T-cell (primary cell): Measurements from ENCODE around the gene MAS1L. TPM values are rescaled to one million over a fixed set of nuclear protein-coding genes. Genes with fewer than 3 reads are reported as not detected.

Experiments
- ATAC-seq, 4 experiments: fragments of 200-7000 bp in 3 of 4; fragments of 150-1000 bp in 1 of 4; cut with Tn5 transposase; replicated peaks in 1 of 4; 1 replicate in 3 of 4; 2 replicates in 1 of 4; pipeline ENCODE4 v1.10.0; 2021; ENCODE audit warnings: moderate library complexity in 3 of 4, mild to moderate bottlenecking in 2 of 4, moderate number of reproducible peaks in 1 of 4
- CTCF ChIA-PET, 2 donors: fragments of 300-600 bp; sonication (Branson Sonifier 250); formaldehyde crosslinking; loops; one replicate each; lab custom pipeline; 2022; ENCODE audit warnings: antibody characterized with exemption in 2 of 2; lab: Charles Lee
- POLR2A ChIA-PET, 2 donors: fragments of 300-600 bp; sonication (Branson Sonifier 250); formaldehyde crosslinking; loops; one replicate each; lab custom pipeline; 2022; ENCODE audit warnings: antibody characterized with exemption in 2 of 2; lab: Charles Lee
- DNase-seq, 35 experiments: peaks; one replicate each; pipeline versions ENCODE4 v3.0.0 to v3.0.0-alpha.2; 2013 to 2023
- H3K27ac ChIP-seq: one replicate; pipeline ENCODE4 v1.5.1; 2013; ENCODE audit warnings: low read length
- H3K27me3 ChIP-seq, 2 experiments: replicated peaks in 1 of 2; 1 replicate in 1 of 2; 2 replicates in 1 of 2; pipeline versions ENCODE4 v1.6.1 to v1.7.0; 2013; ENCODE audit warnings: low read length in 1 of 2, mixed read lengths in 1 of 2; ENCODE audit not compliant: control insufficient read depth in 2 of 2, insufficient read depth in 2 of 2; ENCODE audit errors: extremely low read depth in 1 of 2
- H3K36me3 ChIP-seq, 2 donors: 1 replicate in 1 of 2; 2 replicates in 1 of 2; pipeline versions ENCODE4 v1.6.1 to v1.7.0; 2013; ENCODE audit warnings: low read length in 1 of 2; ENCODE audit not compliant: control insufficient read depth in 2 of 2, insufficient read depth in 1 of 2; ENCODE audit errors: extremely low read depth in 1 of 2
- H3K4me1 ChIP-seq, 2 experiments: 1 replicate in 1 of 2; 2 replicates in 1 of 2; pipeline versions ENCODE4 v1.6.1 to v1.7.0; 2013; ENCODE audit warnings: low read length in 2 of 2, mixed read lengths in 1 of 2; ENCODE audit not compliant: insufficient read depth in 2 of 2, control insufficient read depth in 1 of 2; ENCODE audit errors: extremely low read depth in 1 of 2
- H3K4me3 ChIP-seq, 2 donors: 1 replicate in 1 of 2; 2 replicates in 1 of 2; pipeline versions ENCODE4 v1.5.1 to v1.7.0; 2013; ENCODE audit warnings: mild to moderate bottlenecking in 2 of 2, low read length in 1 of 2, moderate library complexity in 1 of 2; ENCODE audit not compliant: control insufficient read depth in 1 of 2; ENCODE audit errors: extremely low read depth in 1 of 2
- H3K9me3 ChIP-seq: 2 replicates; pipeline ENCODE4 v1.7.0; 2013
- H3K27ac Mint-ChIP-seq, 2 donors: one replicate each; pipeline ENCODE4 v1.8.0; 2020 to 2021; ENCODE audit warnings: mild to moderate bottlenecking in 2 of 2, mixed read lengths in 2 of 2
- H3K27me3 Mint-ChIP-seq, 2 donors: one replicate each; pipeline ENCODE4 v1.8.0; 2021 to 2022; ENCODE audit warnings: mixed read lengths in 2 of 2
- H3K36me3 Mint-ChIP-seq: one replicate; pipeline ENCODE4 v1.8.0; 2021; ENCODE audit warnings: mixed read lengths
- H3K4me1 Mint-ChIP-seq, 3 donors: one replicate each; pipeline ENCODE4 v1.8.0; 2020 to 2022; ENCODE audit warnings: mixed read lengths in 3 of 3, mild to moderate bottlenecking in 1 of 3
- H3K4me3 Mint-ChIP-seq, 3 donors: one replicate each; pipeline ENCODE4 v1.8.0; 2020 to 2022; ENCODE audit warnings: mild to moderate bottlenecking in 3 of 3, mixed read lengths in 3 of 3, moderate library complexity in 3 of 3
- H3K9me3 Mint-ChIP-seq, 3 donors: one replicate each; pipeline ENCODE4 v1.8.0; 2020 to 2022; ENCODE audit warnings: mixed read lengths in 3 of 3
- WGBS: methylation state at CpG from one replicate; pipeline ENCODE4 v1.1.5; 2013; ENCODE audit warnings: missing lambda C conversion rate; ENCODE audit not compliant: insufficient coverage; 5-methylcytosine and 5-hydroxymethylcytosine counted together
- total RNA-seq, 35 experiments: library from RNA in 6 of 35; stranded (reverse) in 6 of 35; fragments of 120-200 nt in 1 of 35; gene quantifications; one replicate each; pipeline versions ENCODE4 v1.2.1 to v1.2.4 and lab custom pipeline; 2013 to 2026

Gene MAS1L
- total RNA-seq (not detected), total RNA-seq (lab: John Stamatoyannopoulos, UW) (0 reads per million in 29 experiments)
- not detected for total RNA-seq (2013)

GRCh38 chr6:29487660-29488059 lies at the start of gene MAS1L:
MAS1L (minus strand) TSS chr6:29487956; CDS start chr6:29487902, 54 bp downstream.
- Histone ChIP-seq H3K27ac (no peak within 1 kb of the TSS), H3K4me3 (no peak within 1 kb of the TSS), H3K4me1 (no peaks in the 10 kb centered on the region), H3K9me3 (no peaks in the 10 kb centered on the region), H3K36me3 (no peaks in the 10 kb centered on the region), H3K27me3 (peaks cover 0 to 26% of the 10 kb centered on the region in 2 experiments)
- POLR2A ChIA-PET: no interaction called here
- 81% methylated on average over 2 of the region's 2 CpGs for WGBS
- Mint-ChIP-seq H3K4me1 (no peaks in the 10 kb centered on the region), H3K36me3 (no peaks in the 10 kb centered on the region), H3K9me3 (peaks cover 0 to under 1% (median 0%) of the 10 kb centered on the region in 3 donors), H3K27me3 (peaks cover 18 to 40% of the 10 kb centered on the region in 2 donors), H3K4me3 (no peak within 1 kb of the TSS), H3K27ac (no peak within 1 kb of the TSS)
- no peak for ATAC-seq
- DNase-seq: no peak
- CTCF ChIA-PET: no interaction called here

- no peak overlapping the region for H3K27ac ChIP-seq
- H3K36me3 ChIP-seq: no peaks in the 10 kb centered on the region
- Mint-ChIP-seq H3K4me3 (no peak overlapping the region), H3K36me3 (no peaks in the 10 kb centered on the region), H3K27ac (no peak overlapping the region), H3K9me3 (no peaks in the 10 kb centered on the region), H3K27me3 (peaks cover 6 to 11% of the 10 kb centered on the region in 2 donors), H3K4me1 (no peaks in the 10 kb centered on the region)
- ChIA-PET POLR2A (no interaction called here), CTCF (no interaction called here)
- DNase-seq (no peak), ATAC-seq (no peak)
- peaks cover 0 to 44% of the 10 kb centered on the region in 2 experiments for H3K27me3 ChIP-seq
- no peaks in the 10 kb centered on the region for H3K9me3 ChIP-seq
- WGBS: 80% methylated on average over 2 of the region's 2 CpGs
- no peak overlapping the region for H3K4me3 ChIP-seq
- H3K4me1 ChIP-seq: no peaks in the 10 kb centered on the region
Measured at GRCh38 chr6:29532320-29532951, 44.7 kb upstream of the MAS1L start.

GRCh38 chr6:29531668-29532067 lies 43.9 kb upstream of the MAS1L start:
- CTCF ChIA-PET: no interaction called here
- H3K9me3 Mint-ChIP-seq: no peaks in the 10 kb centered on the region
- no peak overlapping the region for H3K4me3 Mint-ChIP-seq

GRCh38 chr6:29530671-29531310 lies 43.0 kb upstream of the MAS1L start:
- peaks cover 0 to 52% of the 10 kb centered on the region in 2 experiments for H3K27me3 ChIP-seq
- no peaks in the 10 kb centered on the region for H3K36me3 ChIP-seq
- no peaks in the 10 kb centered on the region for H3K9me3 Mint-ChIP-seq
- no peaks in the 10 kb centered on the region for H3K4me1 Mint-ChIP-seq
- H3K27me3 Mint-ChIP-seq: peaks cover 10 to 19% of the 10 kb centered on the region in 2 donors
- ATAC-seq (no peak), DNase-seq (no peak)
- no peak overlapping the region for H3K27ac Mint-ChIP-seq
- no peaks in the 10 kb centered on the region for H3K36me3 Mint-ChIP-seq
- no peaks in the 10 kb centered on the region for H3K9me3 ChIP-seq
- 75% methylated on average over 1 of the region's 2 CpGs for WGBS
- H3K4me3 ChIP-seq: no peak overlapping the region
- H3K27ac ChIP-seq: no peak overlapping the region
- no peaks in the 10 kb centered on the region for H3K4me1 ChIP-seq
- no peak overlapping the region for H3K4me3 Mint-ChIP-seq
- CTCF ChIA-PET: no interaction called here
- POLR2A ChIA-PET: no interaction called here

More at GRCh38 chr6:29531668-29532067, 43.9 kb upstream of the MAS1L start:
- Histone ChIP-seq H3K4me1 (no peaks in the 10 kb centered on the region), H3K36me3 (no peaks in the 10 kb centered on the region), H3K27me3 (peaks cover 0 to 45% of the 10 kb centered on the region in 2 experiments), H3K4me3 (no peak overlapping the region), H3K9me3 (no peaks in the 10 kb centered on the region), H3K27ac (no peak overlapping the region)
- Mint-ChIP-seq H3K4me1 (no peaks in the 10 kb centered on the region), H3K27ac (no peak overlapping the region), H3K36me3 (no peaks in the 10 kb centered on the region), H3K27me3 (peaks cover 10 to 14% of the 10 kb centered on the region in 2 donors)
- WGBS: 44% methylated on average over 2 of the region's 3 CpGs
- POLR2A ChIA-PET: no interaction called here
- no peak for DNase-seq
- ATAC-seq: no peak

GRCh38 chr6:29529956-29530355 lies 42.2 kb upstream of the MAS1L start:
- H3K27ac Mint-ChIP-seq: no peak overlapping the region
- no peaks in the 10 kb centered on the region for H3K4me1 Mint-ChIP-seq
- POLR2A ChIA-PET: no interaction called here
- peaks cover 13 to 26% of the 10 kb centered on the region in 2 donors for H3K27me3 Mint-ChIP-seq
- H3K9me3 ChIP-seq: no peaks in the 10 kb centered on the region
- no peaks in the 10 kb centered on the region for H3K36me3 Mint-ChIP-seq
- H3K9me3 Mint-ChIP-seq: no peaks in the 10 kb centered on the region
- no peaks in the 10 kb centered on the region for H3K4me1 ChIP-seq
- H3K4me3 Mint-ChIP-seq: no peak overlapping the region
- ATAC-seq (no peak), DNase-seq (no peak)
- H3K4me3 ChIP-seq: no peak overlapping the region
- 88% methylated on average over 1 of the region's 3 CpGs for WGBS
- H3K27me3 ChIP-seq: peaks cover 0 to 49% of the 10 kb centered on the region in 2 experiments
- H3K27ac ChIP-seq: no peak overlapping the region
- no peaks in the 10 kb centered on the region for H3K36me3 ChIP-seq
- CTCF ChIA-PET: no interaction called here

- 63% methylated on average over 1 of the region's 2 CpGs for WGBS
Measured at GRCh38 chr6:29528988-29529560, 41.3 kb upstream of the MAS1L start.

More at GRCh38 chr6:29528988-29529560, 41.3 kb upstream of the MAS1L start:
- H3K9me3 Mint-ChIP-seq: no peaks in the 10 kb centered on the region
- H3K4me3 Mint-ChIP-seq: no peak overlapping the region
- POLR2A ChIA-PET: interaction anchor here in 1 of 2 donors (0.9 kb wide), 1 partner anchor 138 kb away, joined by 3 read pairs; no protein-coding TSS in a partner anchor
- CTCF ChIA-PET: no interaction called here
- H3K27me3 Mint-ChIP-seq: peaks cover 20 to 27% of the 10 kb centered on the region in 2 donors
- Histone ChIP-seq H3K4me1 (no peaks in the 10 kb centered on the region), H3K4me3 (no peak overlapping the region), H3K36me3 (no peaks in the 10 kb centered on the region), H3K27me3 (peaks cover 0 to 44% of the 10 kb centered on the region in 2 experiments), H3K9me3 (no peaks in the 10 kb centered on the region), H3K27ac (no peak overlapping the region)
- DNase-seq (no peak), ATAC-seq (no peak)
- no peaks in the 10 kb centered on the region for H3K4me1 Mint-ChIP-seq
- H3K36me3 Mint-ChIP-seq: no peaks in the 10 kb centered on the region
- no peak overlapping the region for H3K27ac Mint-ChIP-seq
